ENCODE data around the gene ECSCR. TPM values are rescaled to one million over a fixed set of nuclear protein-coding genes. Genes with fewer than 3 reads are reported as not detected.
"Not testable (repeated sequence)": the region's sequence is repeated elsewhere in the genome, so short reads cannot be mapped to it uniquely, and the experiment has no call there.

ECSCR gene
- total RNA-seq, 1 donor from 2014 or later = not detected

- no peaks in the 10 kb centered on the region for H3K79me2 ChIP-seq (ENCODE audit: low read depth)
- H3K27me3 Mint-ChIP-seq (ENCODE audit: insufficient read depth, low read depth) = peaks cover 4% of the 10 kb centered on the region
- H3K9me3 Mint-ChIP-seq = no peaks in the 10 kb centered on the region
- H3K9ac ChIP-seq = no peak overlapping the region
- no peak overlapping the region for H2AFZ ChIP-seq (replicated peaks)
- H3K4me1 Mint-ChIP-seq = peaks cover 4% of the 10 kb centered on the region
- no peaks in the 10 kb centered on the region for H3F3A ChIP-seq (ENCODE audit: low read depth)
- no peaks in the 10 kb centered on the region for H3K36me3 ChIP-seq
- no peaks in the 10 kb centered on the region for H3K4me1 ChIP-seq
- no peaks in the 10 kb centered on the region for H4K20me1 ChIP-seq (ENCODE audit: low read depth)
- H3K27ac ChIP-seq = no peak overlapping the region
- H3K36me3 Mint-ChIP-seq = no peaks in the 10 kb centered on the region
- H3K4me3 ChIP-seq = no peak overlapping the region
- DNase-seq (ENCODE audit: low spot score) = no peak
- H3K27me3 ChIP-seq = no peaks in the 10 kb centered on the region
- no peak overlapping the region for H3K4me2 ChIP-seq
- H3K9me3 ChIP-seq (ENCODE audit: low read depth) = no peaks in the 10 kb centered on the region
- H3K27ac Mint-ChIP-seq = no peak overlapping the region
- TF ChIP-seq CTCF (IDR thresholded peaks at IDR 0.05) (no peak), EZH2phosphoT487 (IDR thresholded peaks at IDR 0.05) (no peak), EZH2 (IDR thresholded peaks at IDR 0.05) (no peak)
- H3K4me3 Mint-ChIP-seq = no peak overlapping the region
Observed at GRCh38 chr5:139446956-139447779, 15.4 kb downstream of the ECSCR start.

- TF ChIP-seq EZH2 (IDR thresholded peaks at IDR 0.05) (no peak), CTCF (IDR thresholded peaks at IDR 0.05) (no peak), EZH2phosphoT487 (IDR thresholded peaks at IDR 0.05) (no peak)
- Histone ChIP-seq H2AFZ (replicated peaks) (no peak overlapping the region), H3K27ac (no peak overlapping the region)
Observed at GRCh38 chr5:139445325-139446170, 17.0 kb downstream of the ECSCR start.

GRCh38 chr5:139443831-139444453, 18.6 kb downstream of the ECSCR start:
- H3K27me3 ChIP-seq = no peaks in the 10 kb centered on the region
- H3K4me1 ChIP-seq = peaks cover 4% of the 10 kb centered on the region
- Mint-ChIP-seq H3K27ac (no peak overlapping the region), H3K4me1 (peaks cover 11% of the 10 kb centered on the region), H3K4me3 (no peak overlapping the region), H3K36me3 (no peaks in the 10 kb centered on the region), H3K9me3 (no peaks in the 10 kb centered on the region), H3K27me3 (ENCODE audit: insufficient read depth, low read depth) (peaks cover 11% of the 10 kb centered on the region)
- H3K9me3 ChIP-seq (ENCODE audit: low read depth) = no peaks in the 10 kb centered on the region
- DNase-seq (ENCODE audit: low spot score) = no peak
- TF ChIP-seq EZH2phosphoT487 (IDR thresholded peaks at IDR 0.05) (no peak), CTCF (IDR thresholded peaks at IDR 0.05) (no peak), EZH2 (IDR thresholded peaks at IDR 0.05) (no peak)
- H3K9ac ChIP-seq = no peak overlapping the region
- H3K27ac ChIP-seq = no peak overlapping the region
- H3F3A ChIP-seq (ENCODE audit: low read depth) = peaks cover 4% of the 10 kb centered on the region
- no peaks in the 10 kb centered on the region for H4K20me1 ChIP-seq (ENCODE audit: low read depth)
- no peaks in the 10 kb centered on the region for H3K36me3 ChIP-seq
- H3K4me3 ChIP-seq = no peak overlapping the region
- H3K4me2 ChIP-seq = no peak overlapping the region
- no peak overlapping the region for H2AFZ ChIP-seq (replicated peaks)
- H3K79me2 ChIP-seq (ENCODE audit: low read depth) = no peaks in the 10 kb centered on the region

More at GRCh38 chr5:139445325-139446170, 17.0 kb downstream of the ECSCR start:
- Histone ChIP-seq H4K20me1 (ENCODE audit: low read depth) (no peaks in the 10 kb centered on the region), H3F3A (ENCODE audit: low read depth) (no peaks in the 10 kb centered on the region), H3K27me3 (no peaks in the 10 kb centered on the region), H3K4me1 (no peaks in the 10 kb centered on the region), H3K9ac (no peak overlapping the region), H3K36me3 (no peaks in the 10 kb centered on the region), H3K4me3 (no peak overlapping the region), H3K4me2 (no peak overlapping the region), H3K79me2 (ENCODE audit: low read depth) (no peaks in the 10 kb centered on the region), H3K9me3 (ENCODE audit: low read depth) (no peaks in the 10 kb centered on the region)
- no peak for DNase-seq (ENCODE audit: low spot score)
- Mint-ChIP-seq H3K4me3 (no peak overlapping the region), H3K4me1 (peaks cover 4% of the 10 kb centered on the region), H3K9me3 (no peaks in the 10 kb centered on the region), H3K27me3 (ENCODE audit: insufficient read depth, low read depth) (peaks cover 12% of the 10 kb centered on the region), H3K36me3 (no peaks in the 10 kb centered on the region), H3K27ac (no peak overlapping the region)

- not testable (repeated sequence) for H3K4me3 Mint-ChIP-seq; H3K4me3 ChIP-seq; H4K20me1 ChIP-seq (ENCODE audit: low read depth); H3F3A ChIP-seq (ENCODE audit: low read depth); H3K9me3 Mint-ChIP-seq; H3K27ac Mint-ChIP-seq; H3K27me3 ChIP-seq; H3K36me3 Mint-ChIP-seq; H3K27ac ChIP-seq; H2AFZ ChIP-seq (replicated peaks); H3K36me3 ChIP-seq; H3K4me2 ChIP-seq; H3K9ac ChIP-seq; H3K79me2 ChIP-seq (ENCODE audit: low read depth); DNase-seq (ENCODE audit: low spot score); H3K9me3 ChIP-seq (ENCODE audit: low read depth); H3K27me3 Mint-ChIP-seq (ENCODE audit: insufficient read depth, low read depth)
- H3K4me1 ChIP-seq = peaks cover 11% of the 10 kb centered on the region
- H3K4me1 Mint-ChIP-seq = peaks cover 28% of the 10 kb centered on the region
Observed at GRCh38 chr5:139440416-139440815, 22.1 kb downstream of the ECSCR start.

Data from neural progenitor cell (in vitro differentiated cells).